ENCODE measurements around the gene PAWR. TPM values are rescaled to one million over a fixed set of nuclear protein-coding genes. Genes with fewer than 3 reads are reported as not detected.

Gene PAWR
- total RNA-seq, 1 donor from 2014 or later = 53.5 TPM

DNA sequence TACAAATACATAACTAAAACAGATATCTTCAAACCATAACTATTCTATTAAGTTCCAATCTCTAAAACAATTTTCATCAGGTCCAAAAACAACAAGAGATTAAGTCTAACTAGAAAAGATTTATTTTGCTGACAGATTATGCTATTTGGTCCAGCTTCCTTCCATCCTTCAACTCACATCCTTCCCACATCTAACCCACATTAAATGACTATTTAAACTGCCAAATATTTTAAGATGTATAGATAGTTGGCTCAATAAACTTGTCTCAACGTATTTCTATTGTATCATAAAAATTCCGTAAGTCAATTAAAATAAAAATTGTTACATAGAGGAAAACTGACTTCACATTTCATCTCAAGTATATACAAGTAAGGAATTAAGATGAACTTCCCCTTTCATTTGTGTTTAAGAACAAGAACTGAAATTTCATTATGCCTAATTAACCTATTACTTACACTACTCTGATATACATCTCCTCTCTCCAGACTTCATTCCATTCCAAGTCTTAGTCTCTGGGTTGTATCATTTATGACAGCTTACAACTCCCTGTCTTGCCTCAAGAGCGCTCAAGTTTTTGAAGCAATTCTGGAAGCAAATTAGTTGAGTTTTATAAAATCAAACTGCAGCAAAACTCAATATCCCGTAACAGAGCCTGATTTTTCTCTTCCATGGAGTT lies 25.4 kb downstream of the PAWR start:
- DNase-seq = no peak
- no peaks in the 10 kb centered on the region for H3K9me3 ChIP-seq
- no peak overlapping the region for H3K27ac ChIP-seq
- ATAC-seq = no peak
- H3K4me3 ChIP-seq = no peak overlapping the region
- TF ChIP-seq, protein P1, sequence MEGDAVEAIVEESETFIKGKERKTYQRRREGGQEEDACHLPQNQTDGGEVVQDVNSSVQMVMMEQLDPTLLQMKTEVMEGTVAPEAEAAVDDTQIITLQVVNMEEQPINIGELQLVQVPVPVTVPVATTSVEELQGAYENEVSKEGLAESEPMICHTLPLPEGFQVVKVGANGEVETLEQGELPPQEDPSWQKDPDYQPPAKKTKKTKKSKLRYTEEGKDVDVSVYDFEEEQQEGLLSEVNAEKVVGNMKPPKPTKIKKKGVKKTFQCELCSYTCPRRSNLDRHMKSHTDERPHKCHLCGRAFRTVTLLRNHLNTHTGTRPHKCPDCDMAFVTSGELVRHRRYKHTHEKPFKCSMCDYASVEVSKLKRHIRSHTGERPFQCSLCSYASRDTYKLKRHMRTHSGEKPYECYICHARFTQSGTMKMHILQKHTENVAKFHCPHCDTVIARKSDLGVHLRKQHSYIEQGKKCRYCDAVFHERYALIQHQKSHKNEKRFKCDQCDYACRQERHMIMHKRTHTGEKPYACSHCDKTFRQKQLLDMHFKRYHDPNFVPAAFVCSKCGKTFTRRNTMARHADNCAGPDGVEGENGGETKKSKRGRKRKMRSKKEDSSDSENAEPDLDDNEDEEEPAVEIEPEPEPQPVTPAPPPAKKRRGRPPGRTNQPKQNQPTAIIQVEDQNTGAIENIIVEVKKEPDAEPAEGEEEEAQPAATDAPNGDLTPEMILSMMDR (IDR thresholded peaks at IDR 0.05) = no peak
- H3K27me3 ChIP-seq (ENCODE audit: low read depth) = no peaks in the 10 kb centered on the region
- no peaks in the 10 kb centered on the region for H3K36me3 ChIP-seq
- intact Hi-C loops (cut with DNase I) = no loop called here
- H3K4me1 ChIP-seq = no peaks in the 10 kb centered on the region

DNA sequence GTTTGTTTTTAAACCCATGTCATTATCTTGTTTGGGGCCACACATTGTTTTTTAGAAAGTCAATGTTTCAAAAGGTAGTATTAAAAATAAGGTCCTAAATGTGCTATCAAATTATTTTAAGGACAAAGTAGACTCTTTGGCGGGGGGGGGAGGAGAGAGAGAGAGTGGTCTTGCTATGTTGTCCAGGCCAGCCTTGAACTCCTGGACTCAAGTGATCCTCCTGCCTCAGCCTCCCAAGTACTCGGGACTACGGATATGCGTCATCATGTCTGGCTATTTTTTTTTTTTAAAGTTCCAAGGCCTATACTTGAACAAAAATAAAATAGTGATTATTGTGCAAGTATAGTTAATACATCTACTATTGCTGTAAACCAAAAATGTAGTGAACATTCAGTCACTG lies 26.2 kb downstream of the PAWR start:
- Histone ChIP-seq H3K9me3 (no peaks in the 10 kb centered on the region), H3K4me1 (peaks cover 7% of the 10 kb centered on the region), H3K27me3 (ENCODE audit: low read depth) (no peaks in the 10 kb centered on the region), H3K4me3 (no peak overlapping the region), H3K36me3 (no peaks in the 10 kb centered on the region), H3K27ac (no peak overlapping the region)
- TF ChIP-seq, protein P1 (IDR thresholded peaks at IDR 0.05) = no peak
- intact Hi-C loops (cut with DNase I) = no loop called here
- DNase-seq (no peak), ATAC-seq (no peak)

DNA sequence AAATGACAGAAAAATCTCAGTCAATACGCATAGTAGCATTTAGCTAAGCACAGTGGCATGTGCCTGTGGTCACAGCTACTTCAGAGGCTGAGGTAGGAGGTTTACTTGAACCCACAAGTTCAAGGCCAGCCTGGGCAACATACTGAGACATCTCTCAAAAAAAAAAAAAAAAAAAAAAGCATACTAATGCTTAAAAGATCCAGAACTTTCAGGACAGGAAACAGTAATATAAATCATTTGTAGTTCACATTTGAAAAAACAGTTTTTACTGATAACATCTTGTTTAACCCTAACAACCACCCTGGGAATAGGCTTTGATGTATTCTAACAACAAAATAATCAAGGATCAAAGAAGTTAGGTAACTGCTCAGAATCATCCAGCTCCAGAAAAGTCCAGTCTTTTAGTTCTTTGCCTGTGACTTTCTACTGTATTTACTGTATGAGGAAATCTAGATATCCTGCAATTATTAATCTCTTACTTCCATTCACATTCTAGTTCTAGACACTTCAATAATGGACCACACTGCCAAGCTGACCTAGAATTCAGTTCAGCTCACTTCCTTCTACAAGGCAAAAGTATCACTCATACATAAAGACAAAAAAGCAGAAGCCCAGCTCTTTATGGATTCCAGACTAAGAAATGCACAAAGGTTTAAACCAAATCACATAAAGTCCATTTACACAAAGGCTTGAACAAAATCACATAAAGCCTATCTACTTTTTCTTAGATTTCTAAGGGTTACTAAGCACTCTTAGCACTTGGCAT lies 28.5 kb downstream of the PAWR start:
- H3K9me3 ChIP-seq = no peaks in the 10 kb centered on the region
- H3K27ac ChIP-seq = no peak overlapping the region
- no peak overlapping the region for H3K4me3 ChIP-seq
- no peaks in the 10 kb centered on the region for H3K27me3 ChIP-seq (ENCODE audit: low read depth)
- ATAC-seq = no peak
- DNase-seq = no peak
- TF ChIP-seq, protein P1 (IDR thresholded peaks at IDR 0.05) = no peak
- H3K36me3 ChIP-seq = no peaks in the 10 kb centered on the region
- H3K4me1 ChIP-seq = peaks cover 8% of the 10 kb centered on the region
- intact Hi-C loops (cut with DNase I) = no loop called here

DNA sequence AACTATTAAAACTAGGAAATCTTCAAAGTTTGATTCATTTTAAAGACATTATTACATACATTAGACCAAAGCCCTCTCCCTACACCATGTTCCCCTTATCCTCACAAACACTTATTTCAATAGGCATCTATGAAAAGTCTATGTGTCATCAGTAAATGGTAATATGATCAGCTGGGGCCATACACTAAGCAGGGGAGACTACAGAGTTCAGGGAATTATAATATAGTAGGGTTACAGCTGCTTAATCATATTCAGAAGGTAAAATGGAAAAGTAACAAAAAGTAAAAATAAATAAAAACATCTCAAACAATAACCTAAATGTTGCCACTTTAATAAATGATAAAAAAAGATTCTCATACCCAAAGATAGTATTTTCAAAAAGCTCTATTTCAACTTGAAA lies 29.1 kb downstream of the PAWR start:
- peaks cover 8% of the 10 kb centered on the region for H3K4me1 ChIP-seq
- TF ChIP-seq, protein P1 (IDR thresholded peaks at IDR 0.05) = no peak
- no peaks in the 10 kb centered on the region for H3K9me3 ChIP-seq
- intact Hi-C loops (cut with DNase I) = no loop called here
- no peak for ATAC-seq
- no peak overlapping the region for H3K27ac ChIP-seq
- no peaks in the 10 kb centered on the region for H3K36me3 ChIP-seq
- H3K27me3 ChIP-seq (ENCODE audit: low read depth) = no peaks in the 10 kb centered on the region
- no peak overlapping the region for H3K4me3 ChIP-seq
- no peak for DNase-seq

DNA sequence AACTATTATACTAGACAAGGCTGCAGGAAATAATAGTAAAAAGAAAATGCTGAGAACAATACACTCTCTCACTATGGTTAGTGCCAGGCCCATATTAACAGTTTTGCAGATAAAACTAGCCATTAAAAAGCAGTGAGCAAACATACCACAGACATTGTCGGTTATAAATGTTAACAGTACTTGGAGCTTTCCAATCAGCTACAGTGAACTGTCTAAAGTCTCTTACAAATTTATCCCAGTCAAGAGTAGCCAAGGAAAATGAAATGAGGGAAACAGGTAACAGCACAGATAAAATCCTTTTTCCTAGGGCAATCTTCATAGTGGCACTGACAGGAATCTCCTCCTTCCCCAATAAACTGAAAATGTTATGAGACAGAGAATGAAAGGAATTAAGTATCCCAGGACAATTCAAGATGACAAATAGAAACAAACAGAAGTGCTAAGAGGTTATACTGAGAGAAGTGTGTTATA lies 30.8 kb downstream of the PAWR start:
- Histone ChIP-seq H3K4me1 (peaks cover 8% of the 10 kb centered on the region), H3K36me3 (no peaks in the 10 kb centered on the region), H3K9me3 (no peaks in the 10 kb centered on the region), H3K27ac (no peak overlapping the region), H3K27me3 (ENCODE audit: low read depth) (no peaks in the 10 kb centered on the region), H3K4me3 (no peak overlapping the region)
- ATAC-seq = no peak
- DNase-seq = no peak
- intact Hi-C loops (cut with DNase I) = no loop called here
- TF ChIP-seq, protein P1 (IDR thresholded peaks at IDR 0.05) = no peak
